ENCODE measurements around the gene NAT9. TPM values are rescaled to one million over a fixed set of nuclear protein-coding genes. Genes with fewer than 3 reads are reported as not detected.
A peak's percentile ranks its signal among the peaks of the same experiment; 100 is the strongest.

The NAT9 gene
- polyA plus RNA-seq, 2 of the 4 experiments (the other 2 are of a cell fraction), result 43.4 to 71.4 TPM

- DNase-seq (ENCODE audit: low read depth in 1 of 2, low spot score in 1 of 2), result no peak
- H3K27ac ChIP-seq, result no peak overlapping the region
- 44% methylated on average over 2 of the region's 2 CpGs for WGBS (ENCODE audit: missing lambda C conversion rate)
- ATAC-seq, result no peak
- H3K4me1 ChIP-seq, result peaks cover 18% of the 10 kb centered on the region
- ChIA-PET CTCF (interaction anchor here (0.8 to 21.5 kb wide), 8 partner anchors 26 to 126 kb away, joined by 3 to 705 read pairs (median 32); partner anchors contain the start of gene NAT9), POLR2A (no interaction called here)
- no peak overlapping the region for H3K4me3 ChIP-seq
- H3K9me3 ChIP-seq, result no peaks in the 10 kb centered on the region
- TF ChIP-seq HOXA7 (CRISPR knock-in tag; IDR thresholded peaks at IDR 0.05) (no peak), SREBF2 (IDR thresholded peaks at IDR 0.05) (no peak), BHLHE40 (IDR thresholded peaks at IDR 0.05; ENCODE audit: low read depth, low read length) (no peak), JUN (IDR thresholded peaks at IDR 0.05) (no peak), CHD4 (IDR thresholded peaks at IDR 0.05; ENCODE audit: borderline replicate concordance) (no peak), NPAS2 (CRISPR knock-in tag; IDR thresholded peaks at IDR 0.05; ENCODE audit: borderline replicate concordance) (no peak), FOSB (CRISPR knock-in tag; IDR thresholded peaks at IDR 0.05) (no peak), CTCF (IDR thresholded peaks at IDR 0.05) (no peak), POLR2A (IDR thresholded peaks at IDR 0.05; ENCODE audit: low read length) (no peak), RFX5 (IDR thresholded peaks at IDR 0.05) (no peak), MAZ (IDR thresholded peaks at IDR 0.05; ENCODE audit: borderline replicate concordance, low read depth, low read length) (no peak), PBX3 (IDR thresholded peaks at IDR 0.05) (no peak)
- no peak for FAIRE-seq
- H3K4me2 ChIP-seq, result no peak overlapping the region
Observed at GRCh38 chr17:74743755-74744154, 32.4 kb downstream of the NAT9 start.

GRCh38 chr17:74742978-74743545 lies 33.1 kb downstream of the NAT9 start:
- WGBS (ENCODE audit: missing lambda C conversion rate), result 88% methylated on average over 9 of the region's 9 CpGs
- FAIRE-seq, result no peak
- Histone ChIP-seq H3K4me3 (no peak overlapping the region), H3K4me1 (peaks cover 25% of the 10 kb centered on the region), H3K4me2 (no peak overlapping the region), H3K27ac (no peak overlapping the region), H3K9me3 (no peaks in the 10 kb centered on the region)
- CTCF ChIA-PET, result interaction anchor here (0.6 to 7.8 kb wide), 10 partner anchors 17 to 177 kb away, joined by 3 to 107 read pairs (median 8); partner anchors contain the start of gene NAT9
- TF ChIP-seq NR3C1 (IDR thresholded peaks at IDR 0.05) (no peak), HDAC2 (IDR thresholded peaks at IDR 0.05) (no peak), HOXA7 (CRISPR knock-in tag; IDR thresholded peaks at IDR 0.05) (no peak), GATA3 (IDR thresholded peaks at IDR 0.05; ENCODE audit: borderline replicate concordance) (no peak), NFE2L2 (conservative IDR thresholded peaks at IDR 0.05; ENCODE audit: low read length) (no peak), E2F6 (IDR thresholded peaks at IDR 0.05; ENCODE audit: borderline replicate concordance, low read depth) (no peak), BCL3 (IDR thresholded peaks at IDR 0.05) (no peak), ZNF302 (CRISPR knock-in tag; IDR thresholded peaks at IDR 0.05) (no peak), CBX2 (IDR thresholded peaks at IDR 0.05; ENCODE audit: borderline replicate concordance, low read depth) (no peak)
- POLR2A ChIA-PET, result no interaction called here
- DNase-seq (ENCODE audit: low read depth in 1 of 2, low spot score in 1 of 2), result no peak
- no peak for ATAC-seq

GRCh38 chr17:74742153-74742515 lies 34.0 kb downstream of the NAT9 start:
- CTCF ChIA-PET, result interaction anchor here (0.6 to 7.8 kb wide), 11 partner anchors 18 to 262 kb away, joined by 3 to 107 read pairs (median 5); partner anchors contain the start of gene NAT9
- TF ChIP-seq EP300 (IDR thresholded peaks at IDR 0.05) (no peak), RAD21 (conservative IDR thresholded peaks at IDR 0.05 in 1 of 2, IDR thresholded peaks at IDR 0.05 in 1 of 2) (no peak), E2F6 (IDR thresholded peaks at IDR 0.05; ENCODE audit: borderline replicate concordance, low read depth) (no peak), USF2 (IDR thresholded peaks at IDR 0.05) (no peak), KDM1A (IDR thresholded peaks at IDR 0.05; ENCODE audit: low read depth) (no peak), MYC (IDR thresholded peaks at IDR 0.05; ENCODE audit: borderline replicate concordance, low read length) (no peak), CBX8 (IDR thresholded peaks at IDR 0.05) (no peak), MAFK (IDR thresholded peaks at IDR 0.05; ENCODE audit: partially characterized antibody) (no peak), KDM5A (IDR thresholded peaks at IDR 0.05) (no peak), POLR2AphosphoS2 (conservative IDR thresholded peaks at IDR 0.05; ENCODE audit: low read length) (no peak), NFE2L2 (conservative IDR thresholded peaks at IDR 0.05; ENCODE audit: low read length) (no peak), NR3C1 (IDR thresholded peaks at IDR 0.05) (no peak), MAZ (IDR thresholded peaks at IDR 0.05; ENCODE audit: borderline replicate concordance, low read depth, low read length) (no peak), HOXB5 (CRISPR knock-in tag; IDR thresholded peaks at IDR 0.05) (no peak)

More at GRCh38 chr17:74742153-74742515, 34.0 kb downstream of the NAT9 start:
- ATAC-seq (no peak), DNase-seq (ENCODE audit: low read depth in 1 of 2, low spot score in 1 of 2) (no peak), FAIRE-seq (no peak)
- no peaks in the 10 kb centered on the region for H3K9me3 ChIP-seq
- 37% methylated on average over 4 of the region's 4 CpGs for WGBS (ENCODE audit: missing lambda C conversion rate)
- H3K4me1 ChIP-seq, result peaks cover 29% of the 10 kb centered on the region
- POLR2A ChIA-PET, result no interaction called here
- H3K27ac ChIP-seq, result peak overlapping the region in 1 of 2 experiments; percentile 12; a peak in 1 of 6 replicates
- H3K4me2 ChIP-seq, result peak overlapping the region; percentile 17; the same call in 1 of the 3 replicates
- no peak overlapping the region for H3K4me3 ChIP-seq

Measured in A549 (cell line).